CD4-positive, alpha-beta T cell (primary cell): Measurements from ENCODE around the gene ATXN1. TPM values are rescaled to one million over a fixed set of nuclear protein-coding genes. Genes with fewer than 3 reads are reported as not detected.

Experiments used
- ATAC-seq: fragments of 200-7000 bp; cut with Tn5 transposase; one replicate; pipeline ENCODE4 v1.10.0; 2022; ENCODE audit warnings: mild to moderate bottlenecking; ENCODE audit not compliant: poor library complexity
- CTCF ChIA-PET: fragments of 350-600 bp; sonication (Branson Sonifier 250); formaldehyde crosslinking; loops from one replicate; lab custom pipeline; 2021; ENCODE audit warnings: antibody characterized with exemption, inconsistent platforms; lab: Charles Lee
- POLR2A ChIA-PET: fragments of 350-600 bp; sonication (Branson Sonifier 250); formaldehyde crosslinking; loops from one replicate; lab custom pipeline; 2021; ENCODE audit warnings: antibody characterized with exemption, inconsistent platforms; lab: Charles Lee
- DNase-seq, 14 experiments: peaks; one replicate each; pipeline ENCODE4 v3.0.0-alpha.2; 2013 to 2020; ENCODE audit warnings: mixed read lengths in 2 of 14
- H3K27ac ChIP-seq, 2 donors: one replicate each; pipeline versions ENCODE4 v1.5.1 to v1.7.0; 2013; ENCODE audit warnings: low read length in 2 of 2, low read depth in 1 of 2, mild to moderate bottlenecking in 1 of 2
- H3K27me3 ChIP-seq, 2 experiments: 1 replicate in 1 of 2; 2 replicates in 1 of 2; pipeline versions ENCODE4 v1.6.1 to v1.7.0; 2013; ENCODE audit warnings: low read length in 2 of 2, control low read depth in 1 of 2, mild to moderate bottlenecking in 1 of 2, moderate library complexity in 1 of 2; ENCODE audit not compliant: insufficient read depth in 2 of 2, control insufficient read depth in 1 of 2
- H3K36me3 ChIP-seq: one replicate; pipeline ENCODE4 v1.6.1; 2013; ENCODE audit warnings: low read length, control low read depth; ENCODE audit not compliant: insufficient read depth
- H3K4me1 ChIP-seq: one replicate; pipeline ENCODE4 v1.6.1; 2013; ENCODE audit warnings: low read length, control low read depth; ENCODE audit not compliant: insufficient read depth
- H3K4me3 ChIP-seq: one replicate; pipeline ENCODE4 v1.5.1; 2013; ENCODE audit warnings: mild to moderate bottlenecking, low read length, moderate library complexity
- H3K9me3 ChIP-seq, 2 experiments: 1 replicate in 1 of 2; 2 replicates in 1 of 2; pipeline versions ENCODE4 v1.6.1 to v1.7.0; 2013; ENCODE audit warnings: low read length in 2 of 2, mild to moderate bottlenecking in 2 of 2, control low read depth in 1 of 2, moderate library complexity in 1 of 2; ENCODE audit not compliant: control insufficient read depth in 1 of 2, insufficient read depth in 1 of 2
- H3K27ac Mint-ChIP-seq: one replicate; pipeline ENCODE4 v1.8.0; 2020; ENCODE audit warnings: mixed read lengths
- H3K27me3 Mint-ChIP-seq: one replicate; pipeline ENCODE4 v1.8.0; 2021; ENCODE audit warnings: mixed read lengths
- H3K36me3 Mint-ChIP-seq: one replicate; pipeline ENCODE4 v1.8.0; 2021; ENCODE audit warnings: low read depth, mixed read lengths
- H3K4me1 Mint-ChIP-seq: one replicate; pipeline ENCODE4 v1.8.0; 2021; ENCODE audit warnings: low read depth, mixed read lengths
- H3K4me3 Mint-ChIP-seq: one replicate; pipeline ENCODE4 v1.8.0; 2020; ENCODE audit warnings: mild to moderate bottlenecking, mixed read lengths
- H3K9me3 Mint-ChIP-seq: one replicate; pipeline ENCODE4 v1.8.0; 2020; ENCODE audit warnings: mixed read lengths
- intact Hi-C, 2 experiments: fragments of 100-400 bp; cut with DNase I in 1 of 2; cut with micrococcal nuclease in 1 of 2; formaldehyde crosslinking; loops; one replicate each; pipeline versions ENCODE4 v1.15.1 to v1.9.0; 2023 to 2025; cut with DNase I, micrococcal nuclease
- total RNA-seq, 174 experiments: library from RNA in 2 of 174; stranded (reverse) in 2 of 174; gene quantifications; one replicate each; pipeline ENCODE4 v1.2.3 and lab custom pipeline; 2021 to 2026
- TF ChIP-seq, protein P1 (sequence below): fragments of 200-600 bp; IDR thresholded peaks from one replicate; pipeline ENCODE4 v1.8.0; 2022; ENCODE audit warnings: antibody characterized with exemption, mild to moderate bottlenecking

The ATXN1 gene
- total RNA-seq, 2 experiments from 2014 or later = 74.2 to 76.7 TPM

DNA sequence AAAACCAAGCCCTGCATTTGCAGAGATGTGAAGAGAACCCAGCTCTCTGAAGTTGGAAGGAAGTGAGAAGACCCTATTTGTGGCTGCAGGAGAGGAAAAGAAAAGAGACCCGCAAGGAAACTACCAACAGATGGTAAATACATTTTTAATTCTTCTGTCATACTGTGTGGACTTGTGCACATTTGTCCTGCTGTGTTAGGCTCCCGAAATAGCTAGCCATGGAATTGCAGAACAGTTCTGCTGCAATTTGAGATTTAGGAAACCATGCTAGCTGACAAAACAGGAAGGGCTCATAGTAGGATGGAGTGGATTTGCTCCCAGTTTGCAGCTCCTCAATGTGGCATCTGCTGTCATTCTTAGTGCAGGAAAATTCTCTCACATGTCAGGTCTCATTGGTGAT is 12.1 kb upstream of the ATXN1 start:
- Histone ChIP-seq H3K9me3 (no peaks in the 10 kb centered on the region), H3K4me1 (peaks cover 20% of the 10 kb centered on the region), H3K27me3 (no peaks in the 10 kb centered on the region), H3K27ac (no peak overlapping the region), H3K4me3 (no peak overlapping the region), H3K36me3 (no peaks in the 10 kb centered on the region)
- CTCF ChIA-PET = interaction anchor here (1.7 to 2.6 kb wide), 2 partner anchors 11 to 58 kb away, joined by 4 to 13 read pairs; partner anchors contain the start of gene ATXN1
- intact Hi-C loops = loop anchor here (5.0 kb wide), 4 partner anchors 36 to 646 kb away; partner anchors contain the start of gene MYLIP (in 1 of the 2)
- Mint-ChIP-seq H3K36me3 (no peaks in the 10 kb centered on the region), H3K27me3 (no peaks in the 10 kb centered on the region), H3K4me3 (no peak overlapping the region), H3K27ac (no peak overlapping the region), H3K9me3 (no peaks in the 10 kb centered on the region), H3K4me1 (peaks cover 37% of the 10 kb centered on the region)
- DNase-seq (no peak), ATAC-seq (no peak)
- POLR2A ChIA-PET = no interaction called here
- TF ChIP-seq, protein P1, sequence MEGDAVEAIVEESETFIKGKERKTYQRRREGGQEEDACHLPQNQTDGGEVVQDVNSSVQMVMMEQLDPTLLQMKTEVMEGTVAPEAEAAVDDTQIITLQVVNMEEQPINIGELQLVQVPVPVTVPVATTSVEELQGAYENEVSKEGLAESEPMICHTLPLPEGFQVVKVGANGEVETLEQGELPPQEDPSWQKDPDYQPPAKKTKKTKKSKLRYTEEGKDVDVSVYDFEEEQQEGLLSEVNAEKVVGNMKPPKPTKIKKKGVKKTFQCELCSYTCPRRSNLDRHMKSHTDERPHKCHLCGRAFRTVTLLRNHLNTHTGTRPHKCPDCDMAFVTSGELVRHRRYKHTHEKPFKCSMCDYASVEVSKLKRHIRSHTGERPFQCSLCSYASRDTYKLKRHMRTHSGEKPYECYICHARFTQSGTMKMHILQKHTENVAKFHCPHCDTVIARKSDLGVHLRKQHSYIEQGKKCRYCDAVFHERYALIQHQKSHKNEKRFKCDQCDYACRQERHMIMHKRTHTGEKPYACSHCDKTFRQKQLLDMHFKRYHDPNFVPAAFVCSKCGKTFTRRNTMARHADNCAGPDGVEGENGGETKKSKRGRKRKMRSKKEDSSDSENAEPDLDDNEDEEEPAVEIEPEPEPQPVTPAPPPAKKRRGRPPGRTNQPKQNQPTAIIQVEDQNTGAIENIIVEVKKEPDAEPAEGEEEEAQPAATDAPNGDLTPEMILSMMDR = no peak

DNA sequence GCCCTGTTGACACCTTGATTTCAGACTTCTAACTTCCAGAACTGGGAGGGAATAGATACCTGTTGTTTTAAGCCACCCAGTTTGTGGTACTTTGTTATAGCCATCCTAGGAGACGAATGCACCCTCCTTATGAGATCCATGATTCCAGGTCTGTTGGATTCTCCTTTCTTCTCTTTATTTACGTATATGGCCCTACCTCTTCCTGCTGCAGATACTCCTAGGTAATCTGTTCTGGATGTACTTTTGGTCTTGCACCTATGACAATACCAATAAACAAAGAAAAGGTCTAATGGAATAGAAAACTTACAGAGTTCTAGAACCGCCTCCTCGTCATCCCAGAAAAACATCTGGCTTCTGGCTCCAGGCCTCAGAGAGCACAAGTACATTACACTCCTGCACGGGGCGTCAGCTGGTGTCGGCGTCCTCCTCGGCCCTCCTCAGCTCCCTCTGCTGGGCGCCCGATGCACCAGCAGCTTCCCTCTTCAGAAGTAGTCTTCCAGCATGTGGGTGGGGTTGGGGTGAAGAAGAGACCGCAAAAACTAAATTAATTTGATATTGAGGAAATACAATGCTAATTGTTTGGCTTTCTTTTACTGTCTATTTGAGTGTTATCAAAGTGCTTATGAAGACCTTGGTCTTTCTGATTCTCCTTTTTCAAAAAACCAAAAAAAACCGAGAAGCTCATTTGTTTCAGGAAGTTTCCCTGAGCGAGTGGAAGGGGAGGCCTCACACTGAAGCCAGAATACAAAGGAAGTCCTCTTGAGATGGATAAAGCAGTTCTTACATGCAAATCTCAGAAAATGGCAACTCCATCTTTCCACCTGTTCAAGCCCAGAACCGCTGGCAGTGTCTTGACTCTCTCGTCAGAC is 9.7 kb upstream of the ATXN1 start:
- DNase-seq (peak; percentile 65 to 90 (median 73)), ATAC-seq (peak; percentile 79)
- peaks cover 20% of the 10 kb centered on the region for H3K4me1 ChIP-seq
- H3K27ac Mint-ChIP-seq = peak overlapping the region; percentile 40
- no peak overlapping the region for H3K4me3 Mint-ChIP-seq
- no peaks in the 10 kb centered on the region for H3K27me3 ChIP-seq
- H3K4me3 ChIP-seq = no peak overlapping the region
- no peak overlapping the region for H3K27ac ChIP-seq
- H3K27me3 Mint-ChIP-seq = no peaks in the 10 kb centered on the region
- TF ChIP-seq, protein P1 = peak; percentile 96
- H3K9me3 Mint-ChIP-seq = no peaks in the 10 kb centered on the region
- no peaks in the 10 kb centered on the region for H3K9me3 ChIP-seq
- peaks cover 45% of the 10 kb centered on the region for H3K4me1 Mint-ChIP-seq
- intact Hi-C loops = loop anchor here (2.0 to 5.0 kb wide), 6 partner anchors 34 to 644 kb away; partner anchors contain the start of gene MYLIP (in 1 of the 2)
- H3K36me3 ChIP-seq = no peaks in the 10 kb centered on the region
- H3K36me3 Mint-ChIP-seq = no peaks in the 10 kb centered on the region
- ChIA-PET POLR2A (interaction anchor here (1.2 to 2.2 kb wide), 4 partner anchors 9 to 258 kb away, joined by 3 to 31 read pairs (median 4); partner anchors contain the start of gene ATXN1), CTCF (interaction anchor here (0.6 to 2.2 kb wide), 24 partner anchors 9 to 452 kb away, joined by 3 to 17 read pairs (median 4); partner anchors contain the start of gene ATXN1)

DNA sequence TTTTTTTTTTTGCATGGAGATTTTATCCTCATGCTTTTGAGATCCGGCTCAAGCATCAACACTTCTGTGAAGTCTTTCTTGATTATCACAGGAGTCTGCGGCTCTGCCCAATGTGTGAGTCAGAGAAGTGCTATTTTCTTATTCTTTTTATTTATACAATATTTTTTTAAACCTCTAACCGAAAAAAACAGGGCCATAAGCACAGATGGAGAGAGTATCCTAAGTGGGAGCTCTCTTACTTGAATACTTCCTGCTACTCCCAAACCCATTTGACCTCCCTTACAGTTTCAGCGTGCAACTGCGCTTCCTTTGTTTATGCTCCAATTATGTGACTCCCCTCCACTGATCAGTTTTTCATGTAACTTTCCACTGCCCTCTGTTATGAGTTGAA is 8.7 kb upstream of the ATXN1 start:
- H3K9me3 ChIP-seq = no peaks in the 10 kb centered on the region
- intact Hi-C loops = loop anchor here (1.0 to 10.0 kb wide), 11 partner anchors 9 to 1495 kb away; partner anchors contain the start of genes ATXN1 (in 1 of the 2), DEK (in 1 of the 2), KDM1B (in 1 of the 2) and MYLIP (in 1 of the 2)
- H3K4me1 Mint-ChIP-seq = peaks cover 50% of the 10 kb centered on the region
- no peaks in the 10 kb centered on the region for H3K36me3 Mint-ChIP-seq
- CTCF ChIA-PET = interaction anchor here (1.1 to 2.2 kb wide), 4 partner anchors 8 to 43 kb away, joined by 4 to 17 read pairs (median 10); partner anchors contain the start of gene ATXN1
- H3K36me3 ChIP-seq = no peaks in the 10 kb centered on the region
- peak overlapping the region; percentile 38 for H3K27ac Mint-ChIP-seq
- no peaks in the 10 kb centered on the region for H3K9me3 Mint-ChIP-seq
- POLR2A ChIA-PET = interaction anchor here (2.2 kb wide), 1 partner anchor 8 kb away, joined by 31 read pairs; the partner anchor contains the start of gene ATXN1
- no peak overlapping the region for H3K27ac ChIP-seq
- peaks cover 20% of the 10 kb centered on the region for H3K4me1 ChIP-seq
- DNase-seq (no peak), ATAC-seq (no peak)
- TF ChIP-seq, protein P1 = no peak
- no peaks in the 10 kb centered on the region for H3K27me3 ChIP-seq
- H3K27me3 Mint-ChIP-seq = no peaks in the 10 kb centered on the region
- no peak overlapping the region for H3K4me3 Mint-ChIP-seq
- no peak overlapping the region for H3K4me3 ChIP-seq
